DND-41 (cell line): ENCODE measurements around the gene ABHD17A.

Source experiments
- ATAC-seq: fragments of 200-7000 bp; cut with Tn5 transposase; 3 replicates; pipeline ENCODE4 v1.9.1; 2021; ENCODE audit warnings: low read depth; ENCODE audit not compliant: insufficient read depth
- DNase-seq: peaks from one replicate; pipeline ENCODE4 v3.0.0-alpha.2; 2020
- H2AFZ ChIP-seq: 2 replicates; pipeline ENCODE4 v1.6.0; 2012; ENCODE audit warnings: low read depth, low read length
- H3K27ac ChIP-seq: 2 replicates; pipeline ENCODE4 v1.5.1; 2012; ENCODE audit warnings: low read length, inconsistent platforms
- H3K27me3 ChIP-seq: fragments of 200-600 bp; sonication (generic); 2 replicates; pipeline ENCODE4 v1.6.0; 2012; ENCODE audit warnings: low read length, mild to moderate bottlenecking, inconsistent platforms; ENCODE audit not compliant: insufficient read depth, poor library complexity
- H3K36me3 ChIP-seq: 2 replicates; pipeline ENCODE4 v1.5.1; 2012; ENCODE audit warnings: low read length, inconsistent platforms; ENCODE audit not compliant: insufficient read depth
- H3K4me1 ChIP-seq: 2 replicates; pipeline ENCODE4 v1.5.1; 2012; ENCODE audit warnings: mild to moderate bottlenecking, low read length; ENCODE audit not compliant: insufficient read depth
- H3K4me2 ChIP-seq: 2 replicates; pipeline ENCODE4 v1.6.0; 2012; ENCODE audit warnings: mild to moderate bottlenecking, moderate library complexity, low read length, inconsistent platforms; ENCODE audit not compliant: insufficient read depth
- H3K4me3 ChIP-seq, 2 experiments: fragments of 200-600 bp in 1 of 2; shearing (Covaris generic) in 1 of 2; 2 replicates each; pipeline ENCODE4 v1.5.1; 2012 to 2016; ENCODE audit warnings: inconsistent platforms in 2 of 2, low read length in 2 of 2, mild to moderate bottlenecking in 2 of 2, low read depth in 1 of 2, moderate library complexity in 1 of 2
- H3K79me2 ChIP-seq: 2 replicates; pipeline ENCODE4 v1.6.0; 2012; ENCODE audit warnings: low read length, inconsistent platforms; ENCODE audit not compliant: insufficient read depth
- H3K9ac ChIP-seq: 2 replicates; pipeline ENCODE4 v1.6.0; 2012; ENCODE audit warnings: low read depth, mild to moderate bottlenecking, inconsistent platforms, low read length, moderate library complexity
- H3K9me3 ChIP-seq: 2 replicates; pipeline ENCODE4 v1.5.1; 2012; ENCODE audit warnings: low read length, moderate library complexity, mild to moderate bottlenecking, inconsistent platforms; ENCODE audit not compliant: insufficient read depth, severe bottlenecking
- H4K20me1 ChIP-seq: 2 replicates; pipeline ENCODE4 v1.6.0; 2012; ENCODE audit warnings: low read length; ENCODE audit not compliant: insufficient read depth
- CTCF ChIP-seq: IDR thresholded peaks from 2 replicates; pipeline ENCODE4 v1.5.1; 2012; ENCODE audit warnings: borderline replicate concordance, low read length, moderate library complexity, mild to moderate bottlenecking; ENCODE audit not compliant: poor library complexity, severe bottlenecking; ENCODE audit errors: extremely low read depth
- EZH2 ChIP-seq: IDR thresholded peaks from 3 replicates; pipeline ENCODE4 v1.6.1; 2012; ENCODE audit warnings: borderline replicate concordance, low read depth, mild to moderate bottlenecking, moderate library complexity, low read length, inconsistent platforms; ENCODE audit not compliant: severe bottlenecking

ABHD17A gene

GRCh38 chr19:1830568-1830967, 54.7 kb downstream of the ABHD17A start:
- Histone ChIP-seq H3K79me2 (peaks cover 67% of the 10 kb centered on the region), H3K4me2 (no peak overlapping the region), H2AFZ (no peak overlapping the region), H3K4me1 (no peaks in the 10 kb centered on the region), H3K27me3 (no peaks in the 10 kb centered on the region), H3K9ac (no peak overlapping the region), H3K27ac (no peak overlapping the region), H3K9me3 (no peaks in the 10 kb centered on the region), H3K4me3 (no peak overlapping the region), H4K20me1 (peaks cover 77% of the 10 kb centered on the region), H3K36me3 (peaks cover 71% of the 10 kb centered on the region)
- no peak for TF ChIP-seq CTCF
- TF ChIP-seq EZH2 = no peak
- DNase-seq = no peak
- ATAC-seq = no peak

GRCh38 chr19:1829958-1830357, 55.3 kb downstream of the ABHD17A start:
- no peak for TF ChIP-seq CTCF
- TF ChIP-seq EZH2 = no peak
- Histone ChIP-seq H3K27ac (no peak overlapping the region), H3K4me3 (no peak overlapping the region), H3K9ac (no peak overlapping the region), H3K9me3 (no peaks in the 10 kb centered on the region), H3K27me3 (no peaks in the 10 kb centered on the region), H3K36me3 (peaks cover 73% of the 10 kb centered on the region), H3K79me2 (peaks cover 61% of the 10 kb centered on the region), H3K4me2 (no peak overlapping the region), H3K4me1 (no peaks in the 10 kb centered on the region), H2AFZ (no peak overlapping the region), H4K20me1 (peaks cover 72% of the 10 kb centered on the region)
- DNase-seq = no peak
- no peak for ATAC-seq

- no peak overlapping the region for H3K27ac ChIP-seq
- TF ChIP-seq EZH2 (no peak), CTCF (no peak)
- H3K9ac ChIP-seq = no peak overlapping the region
- H2AFZ ChIP-seq = no peak overlapping the region
- DNase-seq (no peak), ATAC-seq (no peak)
- no peak overlapping the region for H3K4me2 ChIP-seq
- H3K79me2 ChIP-seq = peaks cover 47% of the 10 kb centered on the region
- H3K4me1 ChIP-seq = no peaks in the 10 kb centered on the region
- H3K9me3 ChIP-seq = no peaks in the 10 kb centered on the region
- peaks cover 75% of the 10 kb centered on the region for H3K36me3 ChIP-seq
- H3K4me3 ChIP-seq = no peak overlapping the region
- peaks cover 66% of the 10 kb centered on the region for H4K20me1 ChIP-seq
- H3K27me3 ChIP-seq = no peaks in the 10 kb centered on the region
Measured at GRCh38 chr19:1828279-1829238, 56.7 kb downstream of the ABHD17A start.
